ENCODE measurements around the gene CEP85.
A peak's percentile ranks its signal among the peaks of the same experiment; 100 is the strongest.
"Not testable (repeated sequence)": the region's sequence is repeated elsewhere in the genome, so short reads cannot be mapped to it uniquely, and the experiment has no call there.

CEP85 gene

GRCh38 chr1:26224606-26225005 lies 9.4 kb upstream of the CEP85 start:
- DNase-seq: no peak

GRCh38 chr1:26225033-26225831 lies 8.8 kb upstream of the CEP85 start:
- DNase-seq: peak; percentile 23

GRCh38 chr1:26230682-26231081 lies 3.3 kb upstream of the CEP85 start:
- not testable (repeated sequence) for DNase-seq

GRCh38 chr1:26234644-26235370 lies 807 bp downstream of the CEP85 start:
- peak; percentile 23 for DNase-seq

- no peak for DNase-seq
Observed at GRCh38 chr1:26237230-26237966, 3.4 kb downstream of the CEP85 start.

- DNase-seq: no peak
Observed at GRCh38 chr1:26239936-26240335, 5.9 kb downstream of the CEP85 start.

- no peak for DNase-seq
Observed at GRCh38 chr1:26252718-26253117, 18.7 kb downstream of the CEP85 start.

- no peak for DNase-seq
Observed at GRCh38 chr1:26254404-26254803, 20.4 kb downstream of the CEP85 start.

- no peak for DNase-seq
Observed at GRCh38 chr1:26257222-26257621, 23.2 kb downstream of the CEP85 start.

GRCh38 chr1:26259005-26259404 lies 25.0 kb downstream of the CEP85 start:
- no peak for DNase-seq

- DNase-seq: no peak
Observed at GRCh38 chr1:26259578-26259977, 25.6 kb downstream of the CEP85 start.

GRCh38 chr1:26263212-26263611 lies 29.2 kb downstream of the CEP85 start:
- DNase-seq: no peak

GRCh38 chr1:26265405-26265804 lies 31.4 kb downstream of the CEP85 start:
- no peak for DNase-seq

GRCh38 chr1:26268290-26269197 lies 34.5 kb downstream of the CEP85 start:
- DNase-seq: no peak

GRCh38 chr1:26269198-26269550 lies 35.2 kb downstream of the CEP85 start:
- no peak for DNase-seq

GRCh38 chr1:26274801-26275425 lies 40.9 kb downstream of the CEP85 start:
- no peak for DNase-seq

- DNase-seq: peak; percentile 72
Observed at GRCh38 chr1:26275580-26276431, 41.8 kb downstream of the CEP85 start.

- no peak for DNase-seq
Observed at GRCh38 chr1:26276432-26276838, 42.4 kb downstream of the CEP85 start.

GRCh38 chr1:26277261-26277661 lies 43.3 kb downstream of the CEP85 start:
- DNase-seq: no peak

- DNase-seq: no peak
Observed at GRCh38 chr1:26277719-26278118, 43.7 kb downstream of the CEP85 start.

- no peak for DNase-seq
Observed at GRCh38 chr1:26278303-26278702, 44.3 kb downstream of the CEP85 start.
